Stimulated activated naive B cell treated with anti-CD40 and anti-IgM and Interleukin-4, amounts not matched to agents 10 μg/mL and 1 μg/mL and 100 μg/mL, for 72 hours (primary cell): ENCODE data around the gene CDH16.
A peak's percentile ranks its signal among the peaks of the same experiment; 100 is the strongest.

Source experiments
- ATAC-seq, 2 donors: fragments of 150-1000 bp; cut with Tn5 transposase; replicated peaks; 2 replicates each; pipeline ENCODE4 v1.10.0; 2021; ENCODE audit warnings: moderate library complexity in 1 of 2
- DNase-seq: peaks from one replicate; pipeline ENCODE4 v3.0.0; 2021
- H3K27ac Mint-ChIP-seq: one replicate; pipeline ENCODE4 v1.8.0; 2022; ENCODE audit warnings: mild to moderate bottlenecking, mixed read lengths
- H3K27me3 Mint-ChIP-seq, 2 donors: one replicate each; pipeline ENCODE4 v1.8.0; 2022; ENCODE audit warnings: mixed read lengths in 2 of 2
- H3K36me3 Mint-ChIP-seq, 2 donors: one replicate each; pipeline ENCODE4 v1.8.0; 2022; ENCODE audit warnings: mixed read lengths in 2 of 2, mild to moderate bottlenecking in 1 of 2
- H3K4me1 Mint-ChIP-seq, 2 donors: one replicate each; pipeline ENCODE4 v1.8.0; 2022; ENCODE audit warnings: mixed read lengths in 2 of 2, mild to moderate bottlenecking in 1 of 2
- H3K4me3 Mint-ChIP-seq, 2 donors: one replicate each; pipeline ENCODE4 v1.8.0; 2022; ENCODE audit warnings: mild to moderate bottlenecking in 2 of 2, mixed read lengths in 2 of 2, moderate library complexity in 1 of 2
- H3K9me3 Mint-ChIP-seq, 2 donors: one replicate each; pipeline ENCODE4 v1.8.0; 2022; ENCODE audit warnings: mixed read lengths in 2 of 2, mild to moderate bottlenecking in 1 of 2

Gene CDH16

DNA sequence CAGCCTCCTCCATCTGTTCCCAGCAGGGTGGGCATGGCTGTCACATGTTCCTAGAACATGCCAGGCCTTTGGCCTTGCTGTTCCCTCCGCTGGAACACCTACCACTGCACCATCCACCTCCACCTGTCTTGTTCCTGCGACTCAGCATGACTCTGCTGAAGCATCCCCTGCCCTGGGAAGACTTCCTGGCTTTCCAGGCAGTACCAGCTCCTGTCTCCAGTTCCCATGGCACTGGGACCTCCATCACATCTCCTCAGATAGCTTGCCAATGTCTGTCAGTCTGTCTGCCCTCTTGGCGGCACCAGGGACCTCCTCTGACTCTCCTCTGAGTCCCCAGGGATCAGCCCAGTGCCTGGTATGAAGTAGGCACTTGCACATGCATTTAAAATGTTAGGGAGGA, 22.7 kb downstream of the CDH16 start:
- DNase-seq (no peak), ATAC-seq (no peak)
- Mint-ChIP-seq H3K27ac (peak overlapping the region; percentile 44), H3K36me3 (peaks cover 3 to 24% of the 10 kb centered on the region in 2 donors), H3K4me1 (peaks cover 5 to 10% of the 10 kb centered on the region in 2 donors), H3K9me3 (no peaks in the 10 kb centered on the region), H3K27me3 (no peaks in the 10 kb centered on the region), H3K4me3 (no peak overlapping the region)

DNA sequence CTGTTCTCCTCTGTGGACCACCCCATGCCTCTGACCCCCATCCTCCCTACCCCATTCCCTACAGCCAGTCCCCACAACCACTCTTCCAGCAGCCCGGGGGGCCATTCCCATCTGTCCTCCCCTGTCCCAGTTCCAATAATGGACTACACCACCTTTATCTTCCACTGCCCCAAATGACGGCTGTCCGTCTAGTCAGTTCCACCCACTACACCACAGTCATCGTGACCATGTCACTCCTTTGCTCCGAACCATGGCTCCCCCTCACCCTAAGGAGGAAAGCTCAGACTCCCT, 23.1 kb downstream of the CDH16 start:
- H3K36me3 Mint-ChIP-seq, result peaks cover 3 to 24% of the 10 kb centered on the region in 2 donors
- no peak for ATAC-seq
- no peaks in the 10 kb centered on the region for H3K9me3 Mint-ChIP-seq
- H3K4me1 Mint-ChIP-seq, result peaks cover 5 to 10% of the 10 kb centered on the region in 2 donors
- no peak overlapping the region for H3K27ac Mint-ChIP-seq
- DNase-seq, result no peak
- no peak overlapping the region for H3K4me3 Mint-ChIP-seq
- no peaks in the 10 kb centered on the region for H3K27me3 Mint-ChIP-seq

DNA sequence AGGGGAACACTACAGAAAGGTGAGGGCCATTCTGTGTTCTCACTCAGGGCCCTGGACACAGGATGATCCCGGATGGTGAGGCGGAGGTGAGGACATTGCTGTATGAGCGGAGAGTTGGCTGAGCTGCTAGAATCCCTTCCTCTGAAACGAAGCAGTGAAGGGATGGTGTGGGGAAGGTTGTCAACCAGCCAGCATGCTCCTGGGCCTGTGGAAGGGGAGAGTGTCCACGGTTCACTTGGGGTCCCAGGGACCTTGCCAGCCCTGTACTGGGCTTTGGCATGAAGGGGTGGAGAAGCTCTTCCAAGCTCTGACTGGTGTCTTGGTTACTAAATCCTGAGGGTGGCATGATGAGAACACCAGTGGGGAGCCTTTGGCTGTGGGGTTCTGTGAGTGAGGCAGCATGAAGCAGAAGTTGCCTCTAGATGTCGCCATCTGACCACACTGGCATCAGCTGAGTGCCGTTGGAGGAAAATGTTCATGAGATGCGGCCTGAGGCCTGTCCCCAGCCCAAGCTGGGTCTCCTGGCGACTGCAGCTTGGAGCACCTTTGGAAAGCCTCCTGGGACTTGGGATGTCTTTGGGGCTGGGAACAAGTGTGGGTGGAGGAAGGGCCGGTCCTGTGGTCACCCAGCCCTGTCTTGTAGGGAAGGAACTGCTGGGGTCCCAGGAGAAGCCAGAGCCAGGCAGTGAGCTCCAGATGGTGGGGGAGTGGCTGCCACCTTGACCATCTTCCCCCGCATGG, 23.6 kb downstream of the CDH16 start:
- peak overlapping the region; percentile 43 for H3K27ac Mint-ChIP-seq
- H3K4me1 Mint-ChIP-seq, result peaks cover 5 to 10% of the 10 kb centered on the region in 2 donors
- DNase-seq, result peak; percentile 42
- H3K36me3 Mint-ChIP-seq, result peaks cover 3 to 24% of the 10 kb centered on the region in 2 donors
- no peak overlapping the region for H3K4me3 Mint-ChIP-seq
- peak; percentile 97 to 99 for ATAC-seq
- H3K27me3 Mint-ChIP-seq, result no peaks in the 10 kb centered on the region
- H3K9me3 Mint-ChIP-seq, result no peaks in the 10 kb centered on the region

DNA sequence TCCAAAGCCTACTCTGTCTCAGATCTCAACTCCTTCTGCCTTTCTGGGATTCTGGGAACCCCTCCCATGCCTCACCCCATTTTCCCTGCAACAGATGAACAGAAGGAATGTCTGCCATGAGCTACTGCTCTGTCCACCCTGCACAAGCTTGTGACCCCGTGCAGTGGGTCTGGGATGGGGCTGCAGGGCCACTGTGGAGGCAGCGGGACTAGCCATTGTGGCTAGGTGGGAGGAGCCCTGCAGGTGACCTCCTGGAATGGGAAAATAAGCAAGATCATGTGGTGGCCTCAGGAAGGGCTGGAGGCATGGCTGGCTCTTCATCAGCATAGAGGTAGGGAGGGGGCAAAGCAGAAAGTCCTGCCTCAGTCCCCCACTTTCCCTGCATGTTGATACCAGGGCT, 24.6 kb downstream of the CDH16 start:
- Mint-ChIP-seq H3K4me3 (no peak overlapping the region), H3K36me3 (peaks cover 6 to 24% of the 10 kb centered on the region in 2 donors), H3K9me3 (no peaks in the 10 kb centered on the region), H3K27ac (no peak overlapping the region), H3K4me1 (peaks cover 5 to 10% of the 10 kb centered on the region in 2 donors), H3K27me3 (no peaks in the 10 kb centered on the region)
- no peak for ATAC-seq
- DNase-seq, result no peak

DNA sequence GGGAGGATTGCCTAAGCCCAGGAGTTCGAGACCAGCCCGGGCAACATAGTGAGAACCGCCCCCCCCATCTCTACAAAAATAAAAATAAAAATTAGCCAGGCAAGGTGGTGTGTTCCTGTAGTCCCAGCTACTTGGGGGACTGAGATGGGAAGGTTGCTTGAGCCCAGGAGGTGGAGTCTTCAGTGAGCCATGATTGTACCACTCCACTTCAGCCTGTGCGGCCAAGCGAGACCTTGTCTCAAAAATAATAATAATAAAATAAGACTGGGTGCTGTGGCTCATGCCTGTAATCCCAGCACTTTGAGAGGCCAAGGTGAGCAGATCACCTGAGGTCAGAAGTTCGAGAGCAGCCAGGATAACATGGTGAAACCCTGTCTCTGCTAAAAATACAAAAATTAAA, 26.9 kb downstream of the CDH16 start:
- Mint-ChIP-seq H3K36me3 (peaks cover 18 to 41% of the 10 kb centered on the region in 2 donors), H3K4me3 (no peak overlapping the region), H3K9me3 (no peaks in the 10 kb centered on the region), H3K27me3 (no peaks in the 10 kb centered on the region), H3K27ac (no peak overlapping the region), H3K4me1 (peaks cover 10 to 22% of the 10 kb centered on the region in 2 donors)
- DNase-seq (no peak), ATAC-seq (no peak)

DNA sequence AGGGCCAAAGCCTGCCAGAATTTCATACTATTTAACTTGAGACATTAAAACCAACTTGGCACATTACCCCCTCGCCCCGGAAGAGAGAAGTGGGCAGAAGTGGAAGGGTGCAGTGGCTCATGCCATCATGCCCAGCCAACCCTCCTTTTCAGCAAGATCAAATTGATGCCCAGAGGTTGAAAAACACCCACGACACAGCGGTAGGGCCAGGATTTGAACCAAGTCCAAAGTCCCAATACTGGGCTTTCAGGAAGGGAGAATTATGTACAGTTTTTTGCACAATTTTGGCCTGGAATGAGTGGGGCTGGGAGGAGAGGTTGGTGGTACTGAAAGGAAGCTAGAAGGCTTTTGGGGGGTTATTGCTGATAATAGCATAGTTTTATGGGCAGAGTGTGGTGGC, 27.3 kb downstream of the CDH16 start:
- H3K9me3 Mint-ChIP-seq, result no peaks in the 10 kb centered on the region
- no peaks in the 10 kb centered on the region for H3K27me3 Mint-ChIP-seq
- ATAC-seq (no peak), DNase-seq (no peak)
- peaks cover 10 to 23% of the 10 kb centered on the region in 2 donors for H3K4me1 Mint-ChIP-seq
- no peak overlapping the region for H3K4me3 Mint-ChIP-seq
- H3K27ac Mint-ChIP-seq, result no peak overlapping the region
- H3K36me3 Mint-ChIP-seq, result peaks cover 21 to 46% of the 10 kb centered on the region in 2 donors

DNA sequence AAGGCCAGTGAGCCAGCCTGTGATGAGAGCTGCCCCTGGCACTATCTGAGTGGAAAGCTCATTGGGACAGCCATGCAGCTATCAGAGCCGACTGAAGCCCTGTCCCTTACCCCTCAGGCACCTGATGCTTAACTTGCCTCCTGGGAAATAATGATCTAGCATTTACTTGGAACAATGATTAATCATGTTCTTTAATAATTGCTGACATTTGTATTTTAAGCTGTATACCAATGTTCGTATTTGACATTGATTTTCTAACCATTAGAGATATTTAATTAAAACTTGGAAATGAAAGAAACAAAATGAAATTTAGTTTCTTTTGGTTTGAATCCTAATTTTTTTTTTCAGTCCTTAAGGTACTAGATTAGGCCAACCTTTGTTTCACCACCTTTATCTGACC, 27.9 kb downstream of the CDH16 start:
- ATAC-seq (no peak), DNase-seq (no peak)
- no peak overlapping the region for H3K4me3 Mint-ChIP-seq
- H3K27me3 Mint-ChIP-seq, result no peaks in the 10 kb centered on the region
- peaks cover 21 to 42% of the 10 kb centered on the region in 2 donors for H3K36me3 Mint-ChIP-seq
- peaks cover 7 to 23% of the 10 kb centered on the region in 2 donors for H3K4me1 Mint-ChIP-seq
- no peaks in the 10 kb centered on the region for H3K9me3 Mint-ChIP-seq
- no peak overlapping the region for H3K27ac Mint-ChIP-seq

DNA sequence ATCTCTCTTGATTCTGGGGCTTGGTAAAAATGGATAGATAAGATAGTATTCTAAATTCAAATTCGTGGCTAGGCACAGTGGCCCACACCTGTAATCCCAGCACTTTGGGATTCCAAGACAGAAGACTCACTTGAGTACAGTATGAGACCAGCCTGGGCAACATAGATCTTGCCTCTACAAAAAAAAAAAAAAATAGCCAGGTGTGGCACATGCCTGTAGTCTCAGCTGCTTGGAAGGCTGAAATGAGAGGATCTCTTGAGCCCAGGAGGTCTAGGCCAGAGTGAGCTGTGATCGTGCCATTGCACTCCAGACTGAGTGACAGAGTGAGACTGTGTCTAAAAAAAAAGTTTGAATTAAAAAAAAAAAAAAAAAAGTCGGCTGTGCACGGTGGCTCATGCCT, 29.1 kb downstream of the CDH16 start:
- peaks cover 0 to 23% of the 10 kb centered on the region in 2 donors for H3K4me1 Mint-ChIP-seq
- peaks cover 27 to 51% of the 10 kb centered on the region in 2 donors for H3K36me3 Mint-ChIP-seq
- ATAC-seq (no peak), DNase-seq (no peak)
- no peaks in the 10 kb centered on the region for H3K9me3 Mint-ChIP-seq
- H3K27me3 Mint-ChIP-seq, result no peaks in the 10 kb centered on the region
- no peak overlapping the region for H3K4me3 Mint-ChIP-seq
- H3K27ac Mint-ChIP-seq, result no peak overlapping the region

DNA sequence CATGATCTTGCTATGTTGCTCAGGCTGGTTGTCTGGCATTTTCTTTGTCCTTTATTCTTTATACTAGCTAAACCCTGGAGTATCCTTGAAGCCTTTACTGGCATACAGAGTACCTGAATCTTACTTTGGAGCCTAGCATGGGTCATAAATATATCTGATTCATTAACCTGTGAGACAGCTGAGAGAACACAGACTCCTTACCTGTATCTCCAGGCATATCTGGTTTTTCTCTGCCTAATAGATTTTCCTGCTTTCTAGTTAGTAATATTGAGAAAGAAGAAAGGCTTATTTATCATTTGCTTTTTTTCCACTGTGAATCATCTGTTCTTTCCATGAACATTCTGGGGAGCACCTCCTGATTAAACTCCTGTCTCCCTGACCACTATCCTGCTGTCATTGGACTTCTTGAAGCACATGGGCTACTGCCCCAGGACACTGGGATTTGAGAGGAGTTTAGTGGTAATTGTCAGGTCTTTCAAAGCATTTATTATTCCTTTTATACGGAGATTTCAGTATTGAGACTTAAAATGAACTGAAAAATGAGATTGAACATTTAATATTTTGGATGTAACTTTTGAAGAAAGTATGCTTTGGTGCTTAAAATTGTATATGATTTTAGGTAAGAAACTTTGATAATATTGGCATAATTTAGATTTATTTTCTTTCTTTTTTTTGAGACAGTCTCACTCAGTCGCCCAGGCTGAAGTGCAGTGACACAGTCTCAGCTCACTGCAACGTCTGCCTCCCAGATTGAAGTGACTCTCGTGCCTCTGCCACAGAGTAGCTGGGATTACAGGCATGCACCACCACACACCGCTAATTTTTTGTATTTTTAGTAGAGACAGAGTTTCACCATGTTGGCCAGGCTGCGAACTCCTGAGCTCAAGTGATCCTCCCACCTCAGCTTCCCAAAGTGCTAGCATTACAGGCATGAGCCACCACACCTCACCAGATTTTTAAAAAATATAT, 29.8 kb downstream of the CDH16 start:
- Mint-ChIP-seq H3K4me1 (peaks cover 0 to 23% of the 10 kb centered on the region in 2 donors), H3K9me3 (no peaks in the 10 kb centered on the region), H3K27ac (no peak overlapping the region), H3K36me3 (peaks cover 26 to 50% of the 10 kb centered on the region in 2 donors), H3K4me3 (no peak overlapping the region), H3K27me3 (no peaks in the 10 kb centered on the region)
- no peak for DNase-seq
- ATAC-seq, result no peak

DNA sequence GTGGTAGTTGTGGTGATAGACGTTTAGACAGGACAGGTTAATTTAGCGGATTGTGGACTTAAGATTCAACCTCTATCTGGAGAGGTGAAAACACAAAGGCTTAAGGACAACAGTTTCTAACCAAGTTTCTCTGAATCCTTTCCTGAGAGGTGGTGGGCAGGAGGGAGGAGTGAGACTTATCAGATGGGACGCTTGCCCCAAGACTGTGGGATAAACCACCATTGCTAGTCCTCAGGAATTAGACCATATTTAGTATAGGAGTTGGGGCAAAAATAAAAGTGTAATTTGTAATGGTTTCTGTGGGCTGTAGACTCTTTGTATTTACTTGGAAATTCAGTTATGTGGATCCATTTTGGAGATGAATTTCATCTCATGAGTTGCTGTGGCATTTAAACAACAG, 31.8 kb downstream of the CDH16 start:
- DNase-seq, result no peak
- Mint-ChIP-seq H3K4me3 (no peak overlapping the region), H3K4me1 (peaks cover 2 to 27% of the 10 kb centered on the region in 2 donors), H3K9me3 (no peaks in the 10 kb centered on the region), H3K27me3 (no peaks in the 10 kb centered on the region), H3K36me3 (peaks cover 26 to 43% of the 10 kb centered on the region in 2 donors), H3K27ac (no peak overlapping the region)
- ATAC-seq, result no peak

DNA sequence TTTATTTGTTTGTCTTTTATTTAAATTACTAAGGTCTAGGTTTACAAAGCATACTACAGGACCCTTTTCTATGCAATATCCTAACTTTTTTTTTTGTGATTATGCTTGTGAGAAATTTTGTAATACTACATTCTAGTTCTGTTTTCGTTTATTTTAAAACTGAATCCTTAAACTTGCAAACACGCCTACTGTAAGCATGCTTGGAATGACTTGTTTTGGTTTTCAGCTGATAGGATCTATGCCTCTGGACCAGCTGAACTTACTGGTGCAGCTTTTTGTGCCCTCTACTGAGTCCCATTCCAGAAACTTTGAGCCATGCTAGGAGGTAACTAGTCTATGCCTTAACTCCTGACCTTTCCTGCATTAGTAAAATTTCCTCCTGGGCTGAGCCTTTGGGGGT, 32.4 kb downstream of the CDH16 start:
- ATAC-seq (no peak), DNase-seq (no peak)
- H3K36me3 Mint-ChIP-seq, result peaks cover 26 to 41% of the 10 kb centered on the region in 2 donors
- no peak overlapping the region for H3K4me3 Mint-ChIP-seq
- no peaks in the 10 kb centered on the region for H3K27me3 Mint-ChIP-seq
- H3K9me3 Mint-ChIP-seq, result no peaks in the 10 kb centered on the region
- no peak overlapping the region for H3K27ac Mint-ChIP-seq
- H3K4me1 Mint-ChIP-seq, result peaks cover 2 to 31% of the 10 kb centered on the region in 2 donors

DNA sequence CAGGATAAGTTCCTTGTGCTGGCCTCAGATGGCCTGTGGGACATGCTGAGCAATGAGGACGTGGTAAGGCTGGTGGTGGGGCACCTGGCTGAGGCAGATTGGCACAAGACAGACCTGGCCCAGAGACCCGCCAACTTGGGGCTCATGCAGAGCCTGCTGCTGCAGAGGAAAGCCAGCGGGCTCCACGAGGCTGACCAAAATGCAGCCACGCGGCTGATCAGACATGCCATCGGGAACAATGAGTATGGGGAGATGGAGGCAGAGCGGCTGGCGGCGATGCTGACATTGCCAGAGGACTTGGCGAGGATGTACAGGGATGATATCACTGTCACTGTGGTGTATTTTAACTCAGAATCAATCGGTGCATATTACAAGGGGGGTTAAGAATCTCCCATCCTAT, 33.2 kb downstream of the CDH16 start:
- no peak overlapping the region for H3K4me3 Mint-ChIP-seq
- H3K27ac Mint-ChIP-seq, result no peak overlapping the region
- H3K9me3 Mint-ChIP-seq, result no peaks in the 10 kb centered on the region
- H3K4me1 Mint-ChIP-seq, result peaks cover 2 to 33% of the 10 kb centered on the region in 2 donors
- no peak for ATAC-seq
- peaks cover 26 to 37% of the 10 kb centered on the region in 2 donors for H3K36me3 Mint-ChIP-seq
- no peak for DNase-seq
- H3K27me3 Mint-ChIP-seq, result no peaks in the 10 kb centered on the region

DNA sequence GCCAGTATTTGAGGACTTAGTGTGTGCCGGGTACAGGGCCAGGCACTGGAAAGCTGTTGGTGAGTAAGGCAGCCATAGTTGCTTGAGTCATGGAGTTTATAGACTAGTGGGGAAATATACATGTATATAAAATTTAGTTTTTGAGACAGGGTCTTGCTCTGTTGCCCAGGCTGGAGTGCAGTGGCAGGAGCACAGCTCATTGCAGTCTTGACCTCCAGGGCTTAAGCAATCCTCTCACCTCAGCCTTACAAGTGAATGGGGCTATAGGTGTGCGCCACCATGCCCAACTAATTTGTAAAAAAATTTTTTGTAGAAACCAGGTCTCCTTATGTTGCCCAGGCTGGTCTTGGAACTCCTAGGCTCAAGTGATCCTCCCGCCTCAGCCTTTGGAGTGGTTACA, 36.0 kb downstream of the CDH16 start:
- DNase-seq (no peak), ATAC-seq (no peak)
- Mint-ChIP-seq H3K4me3 (no peak overlapping the region), H3K27ac (no peak overlapping the region), H3K9me3 (no peaks in the 10 kb centered on the region), H3K4me1 (peaks cover 19 to 50% of the 10 kb centered on the region in 2 donors), H3K27me3 (no peaks in the 10 kb centered on the region), H3K36me3 (peaks cover 18 to 29% of the 10 kb centered on the region in 2 donors)

DNA sequence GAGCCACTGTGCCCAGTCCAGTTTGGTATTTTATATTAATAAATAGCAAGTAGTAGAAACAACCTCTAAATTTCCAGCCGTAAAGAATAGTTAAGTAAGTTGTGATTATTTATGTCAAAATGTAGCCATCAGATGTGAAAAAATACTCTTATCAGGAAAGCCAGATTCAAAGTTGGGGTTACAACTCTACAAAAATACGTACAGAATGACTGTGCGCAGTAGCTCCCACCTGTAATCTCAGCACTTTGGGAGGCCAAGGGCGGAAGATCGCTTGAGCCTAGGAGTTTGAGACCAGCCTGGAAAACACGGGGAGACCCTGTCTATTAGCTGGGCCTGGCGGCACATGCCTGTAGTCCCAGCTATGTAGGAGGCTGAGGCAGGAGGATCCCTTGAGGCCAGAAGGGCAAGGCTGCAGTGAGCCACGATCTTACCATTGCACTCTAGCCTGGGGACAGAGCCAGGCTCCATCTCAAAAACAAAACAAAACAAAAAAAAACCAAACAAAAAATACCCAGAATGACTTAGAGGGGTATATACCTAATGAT, 36.6 kb downstream of the CDH16 start:
- DNase-seq (no peak), ATAC-seq (no peak)
- Mint-ChIP-seq H3K27me3 (no peaks in the 10 kb centered on the region), H3K36me3 (peaks cover 17 to 25% of the 10 kb centered on the region in 2 donors), H3K4me3 (no peak overlapping the region), H3K4me1 (peaks cover 19 to 45% of the 10 kb centered on the region in 2 donors), H3K9me3 (no peaks in the 10 kb centered on the region), H3K27ac (no peak overlapping the region)
